Measurements from ENCODE around the gene GGTLC1.

- no peak for TF ChIP-seq CTCF (conservative IDR thresholded peaks at IDR 0.05; ENCODE audit: low read depth, low read length)
- TF ChIP-seq EZH2 (IDR thresholded peaks at IDR 0.05; ENCODE audit: low read length, unreplicated experiment): no peak
- no peak for TF ChIP-seq EZH2phosphoT487 (IDR thresholded peaks at IDR 0.05; ENCODE audit: borderline replicate concordance, low read length)
These were observed 25.4 kb upstream of the GGTLC1 start for GRCh38 chr20:24013953-24014352.
